Hepatocyte (in vitro differentiated cells): ENCODE data around the gene AQP12A. TPM values are rescaled to one million over a fixed set of nuclear protein-coding genes. Genes with fewer than 3 reads are reported as not detected.

ENCODE experiments used
- DNase-seq: peaks from one replicate; pipeline ENCODE4 v3.0.0-alpha.2; 2016; ENCODE audit warnings: low spot score
- H2AFZ ChIP-seq: fragments of 200-600 bp; sonication (generic); 2 replicates; pipeline ENCODE4 v1.6.0; 2016; ENCODE audit warnings: antibody characterized with exemption, mild to moderate bottlenecking
- H3K27ac ChIP-seq: fragments of 200-600 bp; sonication (generic); 2 replicates; pipeline ENCODE4 v1.5.1; 2016; ENCODE audit warnings: mild to moderate bottlenecking
- H3K27me3 ChIP-seq: fragments of 200-600 bp; sonication (generic); 2 replicates; pipeline ENCODE4 v1.6.1; 2016
- H3K36me3 ChIP-seq: fragments of 200-600 bp; sonication (generic); replicated peaks from 2 replicates; pipeline ENCODE4 v1.5.1; 2016; ENCODE audit warnings: low read depth; ENCODE audit not compliant: insufficient read depth
- H3K4me1 ChIP-seq: fragments of 200-600 bp; sonication (generic); 2 replicates; pipeline ENCODE4 v1.5.1; 2016; ENCODE audit warnings: mild to moderate bottlenecking, moderate library complexity; ENCODE audit not compliant: insufficient read depth
- H3K4me2 ChIP-seq: fragments of 200-600 bp; sonication (generic); 2 replicates; pipeline ENCODE4 v1.6.0; 2016
- H3K4me3 ChIP-seq: fragments of 200-600 bp; sonication (generic); 2 replicates; pipeline ENCODE4 v1.5.1; 2016; ENCODE audit warnings: mild to moderate bottlenecking
- H3K79me2 ChIP-seq: fragments of 200-600 bp; sonication (generic); 2 replicates; pipeline ENCODE4 v1.6.0; 2017; ENCODE audit warnings: mild to moderate bottlenecking
- H3K9me2 ChIP-seq: fragments of 200-600 bp; sonication (generic); replicated peaks from 2 replicates; pipeline ENCODE4 v1.6.0; 2017; ENCODE audit warnings: mild to moderate bottlenecking; ENCODE audit not compliant: insufficient read depth
- H3K9me3 ChIP-seq: fragments of 200-600 bp; sonication (generic); 2 replicates; pipeline ENCODE4 v1.5.1; 2016; ENCODE audit warnings: low read depth, mild to moderate bottlenecking
- H4K20me1 ChIP-seq: fragments of 200-600 bp; sonication (generic); 2 replicates; pipeline ENCODE4 v1.6.0; 2016; ENCODE audit warnings: mild to moderate bottlenecking; ENCODE audit not compliant: insufficient read depth, poor library complexity, severe bottlenecking
- EZH2 ChIP-seq: fragments of 200-600 bp; sonication (generic); IDR thresholded peaks from 2 replicates; pipeline ENCODE4 v1.6.1; 2016; ENCODE audit warnings: antibody characterized with exemption, mild to moderate bottlenecking, borderline replicate concordance
- EZH2phosphoT487 ChIP-seq: fragments of 200-600 bp; sonication (generic); IDR thresholded peaks from one replicate; pipeline ENCODE4 v1.6.1; 2018; ENCODE audit warnings: antibody characterized with exemption, mild to moderate bottlenecking, low read depth, moderate library complexity; ENCODE audit not compliant: unreplicated experiment, severe bottlenecking
- WGBS: methylation state at CpG from one replicate; pipeline ENCODE4 v1.1.6; 2016; ENCODE audit warnings: low lambda C conversion rate; ENCODE audit errors: missing lambda C conversion rate; 5-methylcytosine and 5-hydroxymethylcytosine counted together
- polyA plus RNA-seq: library from polyadenylated mRNA; unstranded; fragments of >200 nt; fragmentation: Nextera tagmentation; extraction: Ambion mirVana; gene quantifications from 2 replicates; pipeline ENCODE4 v1.2.1, GENCODE V29; 2016
- total RNA-seq: library from RNA; depleted of rRNA; stranded (reverse); fragments of >200 nt; gene quantifications from 2 replicates; pipeline ENCODE4 v1.2.3, GENCODE V29; 2014
- TF ChIP-seq, protein P1 (sequence below): fragments of 200-600 bp; sonication (generic); IDR thresholded peaks from 2 replicates; pipeline ENCODE4 v1.5.1; 2016; ENCODE audit warnings: antibody characterized with exemption, mild to moderate bottlenecking; ENCODE audit not compliant: poor library complexity

Gene AQP12A
- total and polyA plus RNA-seq, 2 experiments from 2014 or later: not detected

DNA sequence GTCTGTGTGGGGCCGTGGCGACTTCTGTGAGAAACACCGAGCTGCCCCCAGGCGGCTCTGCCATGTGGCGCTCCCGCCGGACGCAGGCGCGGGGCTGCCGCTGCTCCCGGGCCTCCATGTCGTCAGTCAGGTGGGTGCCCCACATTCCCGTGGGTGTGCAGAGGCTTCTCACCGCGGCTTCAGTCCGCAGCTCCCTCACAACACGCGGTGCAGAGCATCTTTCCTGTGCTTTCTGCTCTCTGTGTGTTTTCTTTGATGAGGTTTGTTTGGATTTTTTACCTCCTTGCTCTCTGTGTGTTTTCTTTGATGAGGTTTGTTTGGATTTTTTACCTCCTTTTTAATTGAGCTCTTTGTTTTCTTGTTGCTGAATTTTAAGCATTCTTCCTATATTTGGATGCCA lies 13.0 kb downstream of the AQP12A start:
- DNase-seq: no peak
- 84% methylated on average over 19 of the region's 19 CpGs for WGBS
- TF ChIP-seq, protein P1, sequence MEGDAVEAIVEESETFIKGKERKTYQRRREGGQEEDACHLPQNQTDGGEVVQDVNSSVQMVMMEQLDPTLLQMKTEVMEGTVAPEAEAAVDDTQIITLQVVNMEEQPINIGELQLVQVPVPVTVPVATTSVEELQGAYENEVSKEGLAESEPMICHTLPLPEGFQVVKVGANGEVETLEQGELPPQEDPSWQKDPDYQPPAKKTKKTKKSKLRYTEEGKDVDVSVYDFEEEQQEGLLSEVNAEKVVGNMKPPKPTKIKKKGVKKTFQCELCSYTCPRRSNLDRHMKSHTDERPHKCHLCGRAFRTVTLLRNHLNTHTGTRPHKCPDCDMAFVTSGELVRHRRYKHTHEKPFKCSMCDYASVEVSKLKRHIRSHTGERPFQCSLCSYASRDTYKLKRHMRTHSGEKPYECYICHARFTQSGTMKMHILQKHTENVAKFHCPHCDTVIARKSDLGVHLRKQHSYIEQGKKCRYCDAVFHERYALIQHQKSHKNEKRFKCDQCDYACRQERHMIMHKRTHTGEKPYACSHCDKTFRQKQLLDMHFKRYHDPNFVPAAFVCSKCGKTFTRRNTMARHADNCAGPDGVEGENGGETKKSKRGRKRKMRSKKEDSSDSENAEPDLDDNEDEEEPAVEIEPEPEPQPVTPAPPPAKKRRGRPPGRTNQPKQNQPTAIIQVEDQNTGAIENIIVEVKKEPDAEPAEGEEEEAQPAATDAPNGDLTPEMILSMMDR: no peak
- TF ChIP-seq EZH2: no peak
- no peak for TF ChIP-seq EZH2phosphoT487

DNA sequence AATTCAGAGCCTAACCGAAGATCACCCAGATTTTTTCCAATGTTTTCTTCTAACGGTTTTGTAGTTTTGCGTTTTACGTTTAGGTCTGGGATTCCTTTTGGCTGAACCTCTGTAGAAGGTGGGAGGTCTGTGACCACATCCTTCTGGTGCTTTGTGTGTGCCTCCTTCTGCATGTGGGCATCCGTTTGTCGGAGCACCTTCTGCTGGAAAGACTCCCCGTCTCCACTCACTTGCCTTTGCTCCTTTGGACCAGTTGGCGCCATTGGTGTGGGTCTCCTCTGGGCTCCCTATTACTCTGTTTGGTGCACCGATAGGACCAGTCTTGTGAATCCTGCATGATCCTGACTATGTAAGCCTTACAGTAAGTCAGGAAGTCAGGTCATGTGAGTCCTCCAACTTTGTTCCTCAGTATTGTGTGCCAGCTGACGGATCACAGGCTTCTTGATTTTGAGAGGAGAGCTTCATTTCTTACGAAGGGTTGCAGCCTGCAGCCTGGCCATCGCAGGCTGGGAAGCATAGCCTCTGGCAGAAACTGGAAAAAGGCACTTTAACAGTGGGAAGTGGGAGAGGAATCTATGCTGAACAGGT lies 13.6 kb downstream of the AQP12A start:
- no peak for TF ChIP-seq EZH2phosphoT487
- no peak for TF ChIP-seq EZH2
- TF ChIP-seq, protein P1: no peak
- Histone ChIP-seq H3K9me3 (no peaks in the 10 kb centered on the region), H3K79me2 (no peaks in the 10 kb centered on the region), H3K27ac (no peak overlapping the region), H3K4me1 (no peaks in the 10 kb centered on the region), H3K27me3 (peaks cover 6% of the 10 kb centered on the region), H3K9me2 (no peaks in the 10 kb centered on the region), H4K20me1 (no peaks in the 10 kb centered on the region), H3K4me3 (no peak overlapping the region), H3K4me2 (no peak overlapping the region), H2AFZ (no peak overlapping the region), H3K36me3 (no peaks in the 10 kb centered on the region)
- 86% methylated on average over 12 of the region's 12 CpGs for WGBS
- no peak for DNase-seq

More for the DNA sequence above, 13.0 kb downstream of the AQP12A start:
- Histone ChIP-seq H2AFZ (no peak overlapping the region), H3K4me1 (no peaks in the 10 kb centered on the region), H3K36me3 (no peaks in the 10 kb centered on the region), H3K27me3 (peaks cover 6% of the 10 kb centered on the region), H3K9me3 (no peaks in the 10 kb centered on the region), H3K79me2 (no peaks in the 10 kb centered on the region), H3K4me3 (no peak overlapping the region), H4K20me1 (no peaks in the 10 kb centered on the region), H3K4me2 (no peak overlapping the region), H3K9me2 (no peaks in the 10 kb centered on the region), H3K27ac (no peak overlapping the region)

DNA sequence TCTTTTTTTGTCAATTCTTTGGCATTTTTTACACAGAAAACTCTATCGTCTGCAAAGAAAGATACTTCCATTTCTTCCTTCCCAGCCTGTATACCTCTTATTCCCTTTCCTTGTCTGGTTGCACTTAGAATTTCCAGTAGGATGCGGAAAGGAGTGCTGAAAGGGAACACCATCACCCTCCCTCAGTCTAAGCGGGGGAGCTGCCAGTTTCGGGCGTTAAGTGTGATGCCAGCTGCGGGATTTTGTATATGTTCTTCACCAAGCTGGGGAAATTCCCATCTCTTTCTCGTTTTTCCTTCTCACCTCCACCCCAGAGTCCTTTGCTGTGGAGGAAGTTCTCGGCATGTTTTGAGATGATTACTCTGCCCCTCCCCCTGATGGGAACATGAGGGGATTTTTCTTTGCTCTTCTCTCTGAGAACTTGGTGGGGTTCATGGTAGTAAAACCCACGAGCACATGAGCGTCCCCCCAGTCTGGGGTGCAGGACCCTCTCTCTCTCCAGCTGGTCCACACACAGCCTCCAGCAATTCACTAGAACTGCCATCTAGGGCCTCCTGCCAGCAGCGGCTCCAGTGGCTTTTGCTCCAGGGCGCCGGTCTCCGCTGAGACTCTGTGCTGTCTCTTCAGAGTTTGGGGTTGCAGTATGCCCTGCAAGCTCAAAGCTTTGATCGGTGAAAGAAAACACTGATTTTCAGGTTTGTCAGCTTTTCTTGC lies 15.5 kb downstream of the AQP12A start:
- no peak overlapping the region for H3K4me3 ChIP-seq
- TF ChIP-seq, protein P1: no peak
- TF ChIP-seq EZH2: no peak
- TF ChIP-seq EZH2phosphoT487: no peak
- no peaks in the 10 kb centered on the region for H3K36me3 ChIP-seq
- no peaks in the 10 kb centered on the region for H3K9me3 ChIP-seq
- H3K27me3 ChIP-seq: peaks cover 6% of the 10 kb centered on the region
- H2AFZ ChIP-seq: no peak overlapping the region
- no peaks in the 10 kb centered on the region for H3K9me2 ChIP-seq
- no peak for DNase-seq
- no peak overlapping the region for H3K27ac ChIP-seq
- no peak overlapping the region for H3K4me2 ChIP-seq
- no peaks in the 10 kb centered on the region for H3K79me2 ChIP-seq
- 70% methylated on average over 15 of the region's 15 CpGs for WGBS
- H4K20me1 ChIP-seq: no peaks in the 10 kb centered on the region
- no peaks in the 10 kb centered on the region for H3K4me1 ChIP-seq
